Loucy (cell line): ENCODE results near the gene HTR7.

Experiments
- CTCF ChIP-seq: fragments of 200-600 bp; sonication (generic); conservative IDR thresholded peaks from 2 replicates; pipeline ENCODE4 v1.5.1; 2014; ENCODE audit warnings: mild to moderate bottlenecking, antibody characterized with exemption, low read length
- EZH2phosphoT487 ChIP-seq: fragments of 200-600 bp; IDR thresholded peaks from 2 replicates; pipeline ENCODE4 v1.6.1; 2018; ENCODE audit warnings: antibody characterized with exemption, mild to moderate bottlenecking, moderate library complexity, borderline replicate concordance

GRCh38 chr10:90734415-90734814 is 123.4 kb downstream of the HTR7 start:
- no peak for TF ChIP-seq CTCF
- TF ChIP-seq EZH2phosphoT487 = no peak
